B cell (primary cell): ENCODE results near the gene PPM1J. TPM values are rescaled to one million over a fixed set of nuclear protein-coding genes. Genes with fewer than 3 reads are reported as not detected.

ENCODE experiments used
- ATAC-seq: fragments of 200-7000 bp; cut with Tn5 transposase; one replicate; pipeline ENCODE4 v1.10.0; 2021; ENCODE audit warnings: low read depth, mild to moderate bottlenecking, moderate number of reproducible peaks, moderate library complexity
- CTCF ChIA-PET: fragments of 350-600 bp; sonication (Branson Sonifier 250); formaldehyde crosslinking; loops from one replicate; lab custom pipeline; 2021; ENCODE audit warnings: antibody characterized with exemption, inconsistent platforms; lab: Charles Lee
- POLR2A ChIA-PET: fragments of 350-600 bp; sonication (Branson Sonifier 250); formaldehyde crosslinking; loops from one replicate; lab custom pipeline; 2021; ENCODE audit warnings: antibody characterized with exemption; lab: Charles Lee
- DNase-seq: peaks from one replicate; pipeline ENCODE4 v3.0.0; 2013
- H2AFZ ChIP-seq: 2 replicates; pipeline ENCODE4 v1.6.1; 2012; ENCODE audit warnings: mild to moderate bottlenecking, low read depth, low read length; ENCODE audit not compliant: insufficient read depth, poor library complexity, severe bottlenecking
- H3K27ac ChIP-seq, 2 donors: 1 replicate in 1 of 2; 2 replicates in 1 of 2; pipeline ENCODE4 v1.5.1; 2012 to 2013; ENCODE audit warnings: low read length in 2 of 2, mild to moderate bottlenecking in 2 of 2, moderate library complexity in 1 of 2
- H3K27me3 ChIP-seq, 4 experiments: fragments of 200-600 bp in 1 of 4; sonication (generic) in 1 of 4; replicated peaks in 1 of 4; 1 replicate in 2 of 4; 2 replicates in 2 of 4; pipeline versions ENCODE4 v1.6.1 to v1.7.0; 2013 to 2016; ENCODE audit warnings: low read length in 3 of 4, mild to moderate bottlenecking in 2 of 4, mixed read lengths in 1 of 4, moderate library complexity in 1 of 4; ENCODE audit not compliant: insufficient read depth in 4 of 4, control insufficient read depth in 3 of 4; ENCODE audit errors: control extremely low read depth in 1 of 4
- H3K36me3 ChIP-seq, 2 experiments: replicated peaks in 1 of 2; 1 replicate in 1 of 2; 2 replicates in 1 of 2; pipeline versions ENCODE4 v1.6.1 to v1.7.1; 2013; ENCODE audit warnings: low read length in 1 of 2; ENCODE audit not compliant: insufficient read depth in 2 of 2, control insufficient read depth in 1 of 2; ENCODE audit errors: control extremely low read depth in 1 of 2, extremely low read depth in 1 of 2
- H3K4me1 ChIP-seq, 2 donors: fragments of 200-600 bp in 1 of 2; sonication (generic) in 1 of 2; 1 replicate in 1 of 2; 2 replicates in 1 of 2; pipeline versions ENCODE4 v1.5.1 to v1.6.1; 2013 to 2017; ENCODE audit warnings: low read length in 2 of 2; ENCODE audit not compliant: control insufficient read depth in 2 of 2, insufficient read depth in 2 of 2
- H3K4me2 ChIP-seq: replicated peaks from 2 replicates; pipeline ENCODE3; 2012; ENCODE audit warnings: mild to moderate bottlenecking, low read depth, low read length; ENCODE audit not compliant: poor library complexity, severe bottlenecking
- H3K4me3 ChIP-seq, 5 experiments: fragments of 200-600 bp in 1 of 5; sonication (generic) in 1 of 5; 1 replicate in 3 of 5; 2 replicates in 2 of 5; pipeline versions ENCODE4 v1.5.1 to v1.7.0; 2011 to 2016; ENCODE audit warnings: low read length in 4 of 5, mild to moderate bottlenecking in 4 of 5, low read depth in 2 of 5, control low read depth in 1 of 5, moderate library complexity in 1 of 5; ENCODE audit not compliant: insufficient read depth in 1 of 5; ENCODE audit errors: control extremely low read depth in 1 of 5, extremely low read depth in 1 of 5
- H3K79me2 ChIP-seq: fragments of 200-600 bp; sonication (generic); one replicate; pipeline ENCODE4 v1.6.0; 2016; ENCODE audit warnings: low read length; ENCODE audit not compliant: control insufficient read depth, insufficient read depth
- H3K9ac ChIP-seq: fragments of 200-600 bp; sonication (generic); 2 replicates; pipeline ENCODE4 v1.6.1; 2017; ENCODE audit warnings: mild to moderate bottlenecking, low read length, moderate library complexity
- H3K9me3 ChIP-seq, 3 donors: one replicate each; pipeline versions ENCODE4 v1.6.1 to v1.7.1; 2013; ENCODE audit warnings: low read length in 2 of 3; ENCODE audit not compliant: control insufficient read depth in 2 of 3, insufficient read depth in 1 of 3; ENCODE audit errors: control extremely low read depth in 1 of 3
- H4K20me1 ChIP-seq: 2 replicates; pipeline ENCODE4 v1.6.0; 2012; ENCODE audit warnings: mild to moderate bottlenecking, low read length; ENCODE audit not compliant: insufficient read depth, control insufficient read depth, poor library complexity, severe bottlenecking
- H3K27ac Mint-ChIP-seq: one replicate; pipeline ENCODE4 v1.8.0; 2021; ENCODE audit warnings: mixed read lengths
- H3K27me3 Mint-ChIP-seq: one replicate; pipeline ENCODE4 v1.8.0; 2021; ENCODE audit warnings: mixed read lengths
- H3K4me1 Mint-ChIP-seq: one replicate; pipeline ENCODE4 v1.8.0; 2021; ENCODE audit warnings: mixed read lengths
- H3K4me3 Mint-ChIP-seq: one replicate; pipeline ENCODE4 v1.8.0; 2021; ENCODE audit warnings: mixed read lengths
- H3K9me3 Mint-ChIP-seq: one replicate; pipeline ENCODE4 v1.8.0; 2022; ENCODE audit warnings: mixed read lengths; ENCODE audit not compliant: insufficient read depth
- CTCF ChIP-seq: fragments of 200-600 bp; IDR thresholded peaks from one replicate; pipeline ENCODE4 v1.8.0; 2022; ENCODE audit warnings: antibody characterized with exemption, mild to moderate bottlenecking
- EZH2 ChIP-seq: IDR thresholded peaks from 2 replicates; pipeline ENCODE4 v1.6.1; 2012; ENCODE audit warnings: borderline replicate concordance, low read depth, mild to moderate bottlenecking, moderate library complexity, low read length; ENCODE audit not compliant: insufficient read depth, poor library complexity, severe bottlenecking
- WGBS: methylation state at CpG from one replicate; pipeline ENCODE4 v1.1.5; 2013; ENCODE audit warnings: missing lambda C conversion rate; ENCODE audit not compliant: insufficient coverage; 5-methylcytosine and 5-hydroxymethylcytosine counted together
- intact Hi-C: fragments of 100-400 bp; cut with micrococcal nuclease; formaldehyde crosslinking; loops from one replicate; pipeline ENCODE4 v1.10.0; 2022
- polyA plus RNA-seq: library from polyadenylated mRNA; depleted of rRNA; stranded (reverse); fragments of >200 nt; gene quantifications from 2 replicates; pipeline ENCODE4 v1.2.3, GENCODE V29; 2012
- total RNA-seq, 2 donors: library from RNA; stranded (reverse); fragments of 120-200 nt in 1 of 2; gene quantifications; 1 replicate in 1 of 2; 2 replicates in 1 of 2; pipeline versions ENCODE4 v1.2.3 to v1.2.4, GENCODE V29; 2013 to 2022

Gene PPM1J
- total and polyA plus RNA-seq, 2 donors (not counting 1 experiment from before 2014, with no cell fraction given): 2.1 to 7.5 TPM

- peak overlapping the region in 1 of 2 donors; percentile 86 for H3K27ac ChIP-seq
- H4K20me1 ChIP-seq: no peaks in the 10 kb centered on the region
- no peak for DNase-seq
- no peak for ATAC-seq
- intact Hi-C loops: no loop called here
- no peaks in the 10 kb centered on the region for H3K9me3 ChIP-seq
- H3K4me1 ChIP-seq: peaks cover 35 to 46% of the 10 kb centered on the region in 2 donors
- ChIA-PET POLR2A (interaction anchor here (0.6 kb wide), 1 partner anchor 154 kb away, joined by 3 read pairs; no protein-coding TSS in a partner anchor), CTCF (interaction anchor here (1.1 to 4.0 kb wide), 5 partner anchors 10 to 307 kb away, joined by 3 to 24 read pairs (median 10); partner anchors contain the start of genes MOV10 and PPM1J)
- H2AFZ ChIP-seq: no peak overlapping the region
- Mint-ChIP-seq H3K4me3 (no peak overlapping the region), H3K4me1 (peaks cover 46% of the 10 kb centered on the region), H3K27me3 (no peaks in the 10 kb centered on the region), H3K9me3 (no peaks in the 10 kb centered on the region), H3K27ac (peak overlapping the region; percentile 96)
- H3K27me3 ChIP-seq: no peaks in the 10 kb centered on the region
- TF ChIP-seq EZH2 (no peak), CTCF (no peak)
- H3K36me3 ChIP-seq: peaks cover 0 to 10% of the 10 kb centered on the region in 2 experiments
- no peaks in the 10 kb centered on the region for H3K79me2 ChIP-seq
- H3K4me3 ChIP-seq: no peak overlapping the region
- WGBS: 91% methylated on average over 17 of the region's 17 CpGs
- H3K9ac ChIP-seq: no peak overlapping the region
- H3K4me2 ChIP-seq: no peak overlapping the region
Measured at GRCh38 chr1:112698366-112699310, 16.5 kb downstream of the PPM1J start.

GRCh38 chr1:112697781-112698201, 17.3 kb downstream of the PPM1J start:
- no peak for ATAC-seq
- H3K9ac ChIP-seq: no peak overlapping the region
- no peak overlapping the region for H3K4me2 ChIP-seq
- no peak for DNase-seq
- Mint-ChIP-seq H3K27me3 (no peaks in the 10 kb centered on the region), H3K4me1 (peaks cover 40% of the 10 kb centered on the region), H3K4me3 (no peak overlapping the region), H3K27ac (no peak overlapping the region), H3K9me3 (no peaks in the 10 kb centered on the region)
- no peak overlapping the region for H3K4me3 ChIP-seq
- POLR2A ChIA-PET: interaction anchor here (1.3 kb wide), 1 partner anchor 23 kb away, joined by 3 read pairs; the partner anchor contains the start of gene MOV10
- H4K20me1 ChIP-seq: no peaks in the 10 kb centered on the region
- no peaks in the 10 kb centered on the region for H3K27me3 ChIP-seq
- intact Hi-C loops: no loop called here
- CTCF ChIA-PET: interaction anchor here (0.9 kb wide), 1 partner anchor 17 kb away, joined by 3 read pairs; the partner anchor contains the start of gene PPM1J
- peaks cover 0 to 14% of the 10 kb centered on the region in 2 experiments for H3K36me3 ChIP-seq
- 100% methylated on average over 5 of the region's 9 CpGs for WGBS
- H3K9me3 ChIP-seq: no peaks in the 10 kb centered on the region
- H2AFZ ChIP-seq: no peak overlapping the region
- H3K27ac ChIP-seq: no peak overlapping the region
- H3K4me1 ChIP-seq: peaks cover 35 to 41% of the 10 kb centered on the region in 2 donors
- no peaks in the 10 kb centered on the region for H3K79me2 ChIP-seq
- no peak for TF ChIP-seq CTCF
- TF ChIP-seq EZH2: no peak
